ENCODE measurements around the gene DLG2.

GRCh38 chr11:84503503-84503902 lies 1123.6 kb downstream of the DLG2 start:
- TF ChIP-seq CTCF (IDR thresholded peaks at IDR 0.05) (no peak), POLR2A (IDR thresholded peaks at IDR 0.05) (no peak)
